Measurements from ENCODE around the gene PARD3B. TPM values are rescaled to one million over a fixed set of nuclear protein-coding genes. Genes with fewer than 3 reads are reported as not detected.

The PARD3B gene
- total and polyA plus RNA-seq, 10 of the 15 experiments (the other 5 are each of a cell fraction or from before 2014, with no cell fraction given) = 0.01 to 0.54 (median 0.07) TPM; not detected in 7

GRCh38 chr2:205073433-205074020 is 528.3 kb downstream of the PARD3B start:
- ATAC-seq (no peak), FAIRE-seq (no peak), DNase-seq (ENCODE audit: low read depth, low spot score) (no peak)
- intact Hi-C loops (cut with micrococcal nuclease; ENCODE audit: unreplicated experiment) = no loop called here
- 0% methylated on average over 2 of the region's 2 CpGs for WGBS (ENCODE audit: insufficient coverage, insufficient replicate concordance, low lambda C conversion rate, missing lambda C conversion rate)
- TF ChIP-seq KAT2A (conservative IDR thresholded peaks at IDR 0.05; ENCODE audit: control insufficient read depth, low read depth, low read length) (no peak), RUNX3 (IDR thresholded peaks at IDR 0.05; ENCODE audit: low read length) (no peak), CHD2 (IDR thresholded peaks at IDR 0.05; ENCODE audit: borderline replicate concordance, low read depth, low read length) (no peak), ZBED1 (IDR thresholded peaks at IDR 0.05; ENCODE audit: borderline replicate concordance) (no peak), BMI1 (IDR thresholded peaks at IDR 0.05; ENCODE audit: borderline replicate concordance) (no peak), STAT1 (conservative IDR thresholded peaks at IDR 0.05) (no peak), CUX1 (IDR thresholded peaks at IDR 0.05; ENCODE audit: insufficient replicate concordance, low read depth, low read length) (no peak), NFIC (IDR thresholded peaks at IDR 0.05; ENCODE audit: low read depth, low read length) (no peak), SKIL (IDR thresholded peaks at IDR 0.05; ENCODE audit: low read depth, poor library complexity, severe bottlenecking) (no peak), IRF3 (IDR thresholded peaks at IDR 0.05) (no peak)
- Histone ChIP-seq H4K20me1 (ENCODE audit: control insufficient read depth, insufficient read depth) (no peaks in the 10 kb centered on the region), H3K9me3 (replicated peaks; ENCODE audit: control insufficient read depth, insufficient read depth, low read length) (no peaks in the 10 kb centered on the region), H2AFZ (ENCODE audit: control insufficient read depth, low read depth, low read length) (no peak overlapping the region), H3K4me3 (no peak overlapping the region), H3K27me3 (replicated peaks in 1 of 2; ENCODE audit: control insufficient read depth in 2 of 2, insufficient read depth in 2 of 2, low read length in 1 of 2) (no peaks in the 10 kb centered on the region), H3K4me2 (ENCODE audit: control insufficient read depth, insufficient read depth) (no peak overlapping the region), H3K27ac (ENCODE audit: control insufficient read depth, insufficient read depth) (no peak overlapping the region), H3K79me2 (ENCODE audit: control insufficient read depth, insufficient read depth, low read length) (no peaks in the 10 kb centered on the region), H3K9ac (ENCODE audit: control insufficient read depth, insufficient read depth, low read length) (no peak overlapping the region), H3K4me1 (ENCODE audit: control insufficient read depth, insufficient read depth, low read length) (no peaks in the 10 kb centered on the region), H3K36me3 (ENCODE audit: control insufficient read depth in 2 of 2, insufficient read depth in 2 of 2, low read length in 1 of 2) (no peaks in the 10 kb centered on the region)
- RAD21 ChIA-PET (ENCODE audit: unreplicated experiment) = no interaction called here
- POLR2A ChIA-PET = no interaction called here
- CTCF ChIA-PET = no interaction called here
- SMC1A ChIA-PET (ENCODE audit: uncharacterized antibody, unreplicated experiment) = no interaction called here
- no TSS peak for BruUV-seq (replicated peaks)
- in situ Hi-C loops (cut with MboI) = no loop called here
